ENCODE data around the gene VSTM2B. TPM values are rescaled to one million over a fixed set of nuclear protein-coding genes. Genes with fewer than 3 reads are reported as not detected.

The VSTM2B gene
- total RNA-seq, 4 donors from 2014 or later = not detected

DNA sequence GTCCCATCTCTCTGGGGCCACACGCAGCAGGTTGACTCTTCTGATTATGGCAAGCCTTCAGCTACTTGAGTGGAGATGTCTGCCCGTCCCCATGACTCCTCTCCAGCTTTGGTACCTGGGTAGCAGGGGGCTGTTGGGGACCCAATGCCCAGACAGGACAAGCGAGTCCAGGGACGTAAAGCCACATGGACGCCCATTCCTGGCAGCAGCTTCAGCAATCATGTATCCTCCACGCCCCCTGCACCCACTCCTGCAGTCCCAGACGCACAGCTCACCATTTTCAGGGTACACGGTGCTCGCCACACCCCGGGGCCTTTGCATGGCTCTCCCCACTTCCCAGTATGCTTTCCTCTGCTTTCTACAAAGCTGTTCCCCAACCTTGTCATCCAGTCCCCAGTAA, 22.0 kb upstream of the VSTM2B start:
- Histone ChIP-seq H3K9me3 (no peaks in the 10 kb centered on the region), H3K36me3 (no peaks in the 10 kb centered on the region), H3K4me1 (no peaks in the 10 kb centered on the region), H3K27ac (no peak overlapping the region), H3K4me3 (no peak overlapping the region), H3K27me3 (no peaks in the 10 kb centered on the region)
- WGBS, 2 donors (ENCODE audit: low coverage in 1 of 2) = 82 to 95% methylated on average over 4 to 9 of the region's 10 CpGs
- in situ Hi-C loops (cut with MboI; ENCODE audit: low pct_ligation_motif_present in 1 of 4, low pct_unique_long_range_greater_than_20kb in 1 of 4, low sequenced_read_pairs in 3 of 4) (no loop called here), intact Hi-C loops (cut with DNase I; ENCODE audit: low total_unique reads) (no loop called here)
- no peak for TF ChIP-seq POLR2AphosphoS5 (IDR thresholded peaks at IDR 0.05)
- DNase-seq = no peak

DNA sequence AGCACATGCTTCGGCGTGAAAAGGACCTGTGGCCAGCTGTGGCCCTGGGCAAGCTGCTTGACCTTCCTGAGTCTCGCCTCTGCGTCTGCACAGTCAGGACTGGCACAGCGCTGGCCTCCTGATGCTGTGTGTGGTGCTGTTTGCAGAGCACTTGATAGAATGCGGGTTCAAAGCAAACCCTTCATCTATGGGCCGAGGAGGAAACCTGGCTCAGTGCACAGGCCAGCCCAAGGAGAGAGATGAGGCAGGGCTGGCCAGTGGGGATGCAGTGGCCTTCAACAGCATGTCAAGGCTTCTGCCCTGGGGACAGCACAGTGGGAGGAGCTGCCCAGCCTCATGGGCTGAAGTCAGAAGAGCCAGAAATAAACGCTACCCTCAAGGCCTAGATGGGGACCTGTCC, 21.3 kb upstream of the VSTM2B start:
- H3K4me3 ChIP-seq = no peak overlapping the region
- H3K36me3 ChIP-seq = no peaks in the 10 kb centered on the region
- no peaks in the 10 kb centered on the region for H3K27me3 ChIP-seq
- intact Hi-C loops (cut with DNase I; ENCODE audit: low total_unique reads) = no loop called here
- in situ Hi-C loops (cut with MboI; ENCODE audit: low pct_ligation_motif_present in 1 of 4, low pct_unique_long_range_greater_than_20kb in 1 of 4, low sequenced_read_pairs in 3 of 4) = no loop called here
- 89 to 100% methylated on average over 1 to 7 of the region's 8 CpGs for WGBS, 2 donors (ENCODE audit: low coverage in 1 of 2)
- DNase-seq = no peak
- TF ChIP-seq, protein P1, sequence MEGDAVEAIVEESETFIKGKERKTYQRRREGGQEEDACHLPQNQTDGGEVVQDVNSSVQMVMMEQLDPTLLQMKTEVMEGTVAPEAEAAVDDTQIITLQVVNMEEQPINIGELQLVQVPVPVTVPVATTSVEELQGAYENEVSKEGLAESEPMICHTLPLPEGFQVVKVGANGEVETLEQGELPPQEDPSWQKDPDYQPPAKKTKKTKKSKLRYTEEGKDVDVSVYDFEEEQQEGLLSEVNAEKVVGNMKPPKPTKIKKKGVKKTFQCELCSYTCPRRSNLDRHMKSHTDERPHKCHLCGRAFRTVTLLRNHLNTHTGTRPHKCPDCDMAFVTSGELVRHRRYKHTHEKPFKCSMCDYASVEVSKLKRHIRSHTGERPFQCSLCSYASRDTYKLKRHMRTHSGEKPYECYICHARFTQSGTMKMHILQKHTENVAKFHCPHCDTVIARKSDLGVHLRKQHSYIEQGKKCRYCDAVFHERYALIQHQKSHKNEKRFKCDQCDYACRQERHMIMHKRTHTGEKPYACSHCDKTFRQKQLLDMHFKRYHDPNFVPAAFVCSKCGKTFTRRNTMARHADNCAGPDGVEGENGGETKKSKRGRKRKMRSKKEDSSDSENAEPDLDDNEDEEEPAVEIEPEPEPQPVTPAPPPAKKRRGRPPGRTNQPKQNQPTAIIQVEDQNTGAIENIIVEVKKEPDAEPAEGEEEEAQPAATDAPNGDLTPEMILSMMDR (IDR thresholded peaks at IDR 0.05) = no peak
- TF ChIP-seq EP300 (IDR thresholded peaks at IDR 0.05; ENCODE audit: low read depth) = no peak
- no peak for TF ChIP-seq POLR2A (IDR thresholded peaks at IDR 0.05)
- no peak for TF ChIP-seq POLR2AphosphoS5 (IDR thresholded peaks at IDR 0.05)
- no peaks in the 10 kb centered on the region for H3K9me3 ChIP-seq
- no peaks in the 10 kb centered on the region for H3K4me1 ChIP-seq
- H3K27ac ChIP-seq = no peak overlapping the region

DNA sequence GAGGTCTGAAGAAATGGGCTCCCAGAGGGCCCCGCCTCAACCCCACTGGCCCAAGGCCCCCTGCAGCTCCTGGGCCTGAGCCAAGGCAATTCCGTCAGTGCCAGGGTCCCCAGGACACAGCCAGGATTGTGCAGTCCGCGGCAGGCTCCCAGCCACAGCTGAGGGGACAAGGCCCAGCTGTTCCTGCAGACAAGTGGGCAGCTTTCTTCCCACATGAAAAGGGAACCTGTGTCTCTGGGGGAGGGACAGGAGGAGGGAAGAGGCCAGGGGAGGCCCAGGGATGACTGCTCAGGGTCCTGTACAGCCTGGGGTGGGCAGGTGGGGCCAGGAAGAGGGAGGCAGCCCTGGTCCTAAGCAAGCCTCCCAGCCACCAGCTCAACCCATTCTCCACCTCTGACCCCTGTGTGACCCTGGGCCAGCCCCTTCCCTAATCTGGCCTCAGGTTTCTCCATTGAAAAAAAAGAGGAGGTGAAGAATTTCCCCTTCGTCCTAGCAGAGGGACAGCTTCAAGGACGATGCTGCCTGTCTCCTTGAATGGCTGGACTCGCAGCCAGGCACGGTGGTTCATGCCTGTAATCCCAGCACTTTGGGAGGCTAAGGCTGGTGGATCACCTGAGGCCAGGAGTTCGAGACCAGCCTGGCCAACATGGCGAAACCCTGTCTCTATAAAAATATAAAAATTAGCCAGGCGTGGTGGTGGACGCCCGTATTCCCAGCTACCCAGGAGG, 20.5 kb upstream of the VSTM2B start:
- no peak for TF ChIP-seq POLR2AphosphoS5 (IDR thresholded peaks at IDR 0.05)
- TF ChIP-seq, protein P1 (IDR thresholded peaks at IDR 0.05) = no peak
- TF ChIP-seq POLR2A (IDR thresholded peaks at IDR 0.05) = no peak
- TF ChIP-seq EP300 (IDR thresholded peaks at IDR 0.05; ENCODE audit: low read depth) = no peak
- 69 to 73% methylated on average over 2 to 13 of the region's 13 CpGs for WGBS, 2 donors (ENCODE audit: low coverage in 1 of 2)
- DNase-seq = no peak
- Histone ChIP-seq H3K36me3 (no peaks in the 10 kb centered on the region), H3K27me3 (no peaks in the 10 kb centered on the region), H3K4me1 (no peaks in the 10 kb centered on the region), H3K9me3 (no peaks in the 10 kb centered on the region), H3K4me3 (no peak overlapping the region), H3K27ac (no peak overlapping the region)
- in situ Hi-C loops (cut with MboI; ENCODE audit: low pct_ligation_motif_present in 1 of 4, low pct_unique_long_range_greater_than_20kb in 1 of 4, low sequenced_read_pairs in 3 of 4) = no loop called here
- intact Hi-C loops (cut with DNase I; ENCODE audit: low total_unique reads) = no loop called here

DNA sequence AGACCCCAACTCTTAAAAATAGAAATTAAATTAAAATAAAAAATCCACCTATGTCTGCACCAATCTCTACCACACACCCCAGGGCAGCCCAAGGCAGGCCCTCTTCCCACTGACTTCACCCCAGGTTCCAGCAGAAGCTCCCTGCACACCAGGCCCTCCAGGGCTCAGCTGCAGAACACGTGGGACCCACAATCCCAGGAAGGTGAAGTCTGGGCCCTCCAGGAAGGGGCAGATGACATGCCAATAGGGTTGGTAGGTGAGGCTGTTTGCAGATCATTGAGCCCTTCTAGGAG, 19.2 kb upstream of the VSTM2B start:
- Histone ChIP-seq H3K27ac (no peak overlapping the region), H3K9me3 (no peaks in the 10 kb centered on the region), H3K4me1 (no peaks in the 10 kb centered on the region), H3K36me3 (no peaks in the 10 kb centered on the region), H3K27me3 (no peaks in the 10 kb centered on the region), H3K4me3 (no peak overlapping the region)
- intact Hi-C loops (cut with DNase I; ENCODE audit: low total_unique reads) = no loop called here
- in situ Hi-C loops (cut with MboI; ENCODE audit: low pct_ligation_motif_present in 1 of 4, low pct_unique_long_range_greater_than_20kb in 1 of 4, low sequenced_read_pairs in 3 of 4) = no loop called here
- no peak for TF ChIP-seq POLR2AphosphoS5 (IDR thresholded peaks at IDR 0.05)
- no peak for TF ChIP-seq EP300 (IDR thresholded peaks at IDR 0.05; ENCODE audit: low read depth)
- no peak for TF ChIP-seq POLR2A (IDR thresholded peaks at IDR 0.05)
- TF ChIP-seq, protein P1 (IDR thresholded peaks at IDR 0.05) = no peak
- DNase-seq = no peak
- 60% methylated on average over 1 of the region's 1 CpG; no CpG with 5 or more reads in 1 of the 2 donors for WGBS, 2 donors (ENCODE audit: low coverage in 1 of 2)
